Loucy (cell line): ENCODE results near the gene TMEM235.

Experiments
- H2AFZ ChIP-seq: fragments of 200-600 bp; sonication (generic); 2 replicates; pipeline ENCODE4 v1.6.0; 2016; ENCODE audit warnings: antibody characterized with exemption, mild to moderate bottlenecking, low read length, moderate library complexity
- H3F3A ChIP-seq: fragments of 200-600 bp; 2 replicates; pipeline ENCODE4 v1.6.0; 2016; ENCODE audit warnings: antibody characterized with exemption, low read depth, mild to moderate bottlenecking
- H3K27me3 ChIP-seq: fragments of 200-600 bp; sonication (generic); 2 replicates; pipeline ENCODE4 v1.6.1; 2014; ENCODE audit warnings: low read length, mild to moderate bottlenecking; ENCODE audit not compliant: insufficient read depth, poor library complexity, severe bottlenecking
- H3K36me3 ChIP-seq: fragments of 200-600 bp; sonication (generic); 2 replicates; pipeline ENCODE4 v1.6.1; 2016; ENCODE audit warnings: low read length; ENCODE audit not compliant: insufficient read depth
- H3K4me1 ChIP-seq: fragments of 200-600 bp; sonication (generic); 2 replicates; pipeline ENCODE4 v1.5.1; 2014; ENCODE audit warnings: low read length, mild to moderate bottlenecking; ENCODE audit not compliant: insufficient read depth, poor library complexity, severe bottlenecking
- H3K4me2 ChIP-seq: fragments of 200-600 bp; sonication (generic); 2 replicates; pipeline ENCODE4 v1.6.0; 2014; ENCODE audit warnings: antibody characterized with exemption, low read length, low read depth, mild to moderate bottlenecking; ENCODE audit not compliant: poor library complexity, severe bottlenecking
- H3K4me3 ChIP-seq: fragments of 200-600 bp; sonication (generic); 2 replicates; pipeline ENCODE4 v1.5.1; 2014; ENCODE audit warnings: low read length, mild to moderate bottlenecking, mixed read lengths; ENCODE audit not compliant: poor library complexity, severe bottlenecking
- H3K79me2 ChIP-seq: fragments of 200-600 bp; sonication (generic); 2 replicates; pipeline ENCODE4 v1.6.1; 2014; ENCODE audit warnings: low read length; ENCODE audit not compliant: insufficient read depth
- H3K9ac ChIP-seq: fragments of 200-600 bp; sonication (generic); 2 replicates; pipeline ENCODE4 v1.6.0; 2014; ENCODE audit warnings: mild to moderate bottlenecking, low read depth, low read length, moderate library complexity; ENCODE audit not compliant: poor library complexity, severe bottlenecking
- H3K9me2 ChIP-seq: fragments of 200-600 bp; sonication (generic); replicated peaks from 2 replicates; pipeline ENCODE4 v1.6.1; 2016; ENCODE audit warnings: low read depth, low read length, mixed read lengths
- H3K9me3 ChIP-seq: fragments of 200-600 bp; sonication (generic); 2 replicates; pipeline ENCODE4 v1.6.1; 2014; ENCODE audit warnings: mild to moderate bottlenecking, antibody characterized with exemption, low read length, low read depth; ENCODE audit not compliant: insufficient read depth
- H4K20me1 ChIP-seq: fragments of 200-600 bp; sonication (generic); 2 replicates; pipeline ENCODE4 v1.6.0; 2014; ENCODE audit warnings: antibody characterized with exemption, low read length, mild to moderate bottlenecking; ENCODE audit not compliant: insufficient read depth, poor library complexity, severe bottlenecking
- EZH2phosphoT487 ChIP-seq: fragments of 200-600 bp; IDR thresholded peaks from 2 replicates; pipeline ENCODE4 v1.6.1; 2018; ENCODE audit warnings: antibody characterized with exemption, mild to moderate bottlenecking, moderate library complexity, borderline replicate concordance
- TF ChIP-seq, protein P1 (sequence below): fragments of 200-600 bp; sonication (generic); conservative IDR thresholded peaks from 2 replicates; pipeline ENCODE4 v1.5.1; 2014; ENCODE audit warnings: mild to moderate bottlenecking, antibody characterized with exemption, low read length

Gene TMEM235

DNA sequence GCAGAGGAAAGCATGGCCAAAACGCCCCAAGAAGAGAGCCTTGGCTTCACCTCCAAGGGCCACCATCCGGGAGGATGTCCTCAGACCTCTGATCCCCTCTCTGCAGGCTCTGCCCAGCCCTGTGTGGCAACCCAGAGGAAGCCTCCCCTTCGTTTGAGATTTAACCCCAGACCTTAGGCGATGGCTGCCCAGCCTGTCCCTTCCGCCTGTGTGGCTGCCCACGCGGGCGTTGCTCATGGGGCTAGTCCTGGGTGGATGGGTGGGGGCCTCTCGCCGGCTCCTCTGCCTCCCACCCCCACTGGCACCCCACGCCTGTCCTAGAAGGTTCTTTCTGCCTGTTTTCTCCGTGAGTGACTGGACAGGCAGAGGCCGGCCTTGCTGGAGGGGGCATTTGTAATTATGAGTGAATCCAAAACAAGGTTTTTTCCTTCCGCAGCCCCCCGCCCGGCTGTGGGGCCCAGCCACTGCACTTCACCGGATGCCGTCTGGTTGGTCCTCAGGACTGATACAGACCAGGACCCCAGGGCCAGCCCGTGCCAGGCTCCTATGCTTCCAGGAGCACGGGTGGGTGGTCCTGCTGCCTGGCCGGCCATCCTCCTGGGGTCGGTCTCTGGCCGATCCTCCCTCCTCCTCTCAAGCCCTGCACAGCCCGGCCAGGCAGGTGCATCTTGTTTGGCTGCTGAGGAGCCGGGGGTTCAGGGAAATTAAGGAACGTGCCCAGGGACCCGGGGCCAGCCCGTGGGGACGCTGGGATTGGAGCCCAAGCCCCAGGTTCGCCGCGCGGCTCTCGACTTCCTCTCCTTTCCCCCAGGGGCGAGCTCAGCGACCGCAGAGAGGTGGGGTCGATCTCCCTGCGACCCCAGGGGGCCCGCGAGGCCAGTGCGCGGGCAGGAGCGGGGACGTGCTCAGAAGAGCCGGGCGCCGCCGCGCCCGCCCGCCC lies at the start of gene TMEM235:
TSS of gene TMEM235 (plus strand) at position 636 of the 940 bp plus-strand sequence. CDS start 393 bp downstream, outside the sequence.
- Histone ChIP-seq H3K4me2 (no peak within 1 kb of the TSS), H3K4me1 (no peaks in the 10 kb centered on the region)
- TF ChIP-seq, protein P1, sequence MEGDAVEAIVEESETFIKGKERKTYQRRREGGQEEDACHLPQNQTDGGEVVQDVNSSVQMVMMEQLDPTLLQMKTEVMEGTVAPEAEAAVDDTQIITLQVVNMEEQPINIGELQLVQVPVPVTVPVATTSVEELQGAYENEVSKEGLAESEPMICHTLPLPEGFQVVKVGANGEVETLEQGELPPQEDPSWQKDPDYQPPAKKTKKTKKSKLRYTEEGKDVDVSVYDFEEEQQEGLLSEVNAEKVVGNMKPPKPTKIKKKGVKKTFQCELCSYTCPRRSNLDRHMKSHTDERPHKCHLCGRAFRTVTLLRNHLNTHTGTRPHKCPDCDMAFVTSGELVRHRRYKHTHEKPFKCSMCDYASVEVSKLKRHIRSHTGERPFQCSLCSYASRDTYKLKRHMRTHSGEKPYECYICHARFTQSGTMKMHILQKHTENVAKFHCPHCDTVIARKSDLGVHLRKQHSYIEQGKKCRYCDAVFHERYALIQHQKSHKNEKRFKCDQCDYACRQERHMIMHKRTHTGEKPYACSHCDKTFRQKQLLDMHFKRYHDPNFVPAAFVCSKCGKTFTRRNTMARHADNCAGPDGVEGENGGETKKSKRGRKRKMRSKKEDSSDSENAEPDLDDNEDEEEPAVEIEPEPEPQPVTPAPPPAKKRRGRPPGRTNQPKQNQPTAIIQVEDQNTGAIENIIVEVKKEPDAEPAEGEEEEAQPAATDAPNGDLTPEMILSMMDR = no peak
- no peak for TF ChIP-seq EZH2phosphoT487

DNA sequence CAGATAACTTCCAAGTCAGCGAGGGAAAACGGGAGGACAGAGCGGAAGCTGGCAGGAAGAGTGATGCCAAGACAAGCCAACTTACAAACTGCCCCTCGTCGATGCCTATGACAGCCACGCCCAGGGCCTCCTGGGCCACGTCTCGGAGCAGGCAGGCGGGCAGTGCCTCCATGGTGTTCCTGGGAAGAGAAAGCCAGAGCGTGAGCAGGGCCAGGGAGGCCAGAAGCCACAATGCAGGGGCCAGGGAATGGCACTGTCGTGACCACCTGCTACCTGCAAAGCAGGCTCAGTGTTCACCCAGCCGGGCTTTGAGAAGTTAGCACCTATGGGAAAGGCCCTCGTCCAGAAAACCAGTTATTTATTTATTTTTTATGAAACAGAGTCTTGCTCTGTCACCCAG lies 48.9 kb upstream of the TMEM235 start:
- Histone ChIP-seq H3K4me2 (no peak overlapping the region), H3K79me2 (peaks cover 35% of the 10 kb centered on the region), H3K9ac (no peak overlapping the region), H3K36me3 (peaks cover 27% of the 10 kb centered on the region; the same call in 1 of the 2 replicates), H4K20me1 (peaks cover 6% of the 10 kb centered on the region), H3K4me3 (no peak overlapping the region), H2AFZ (no peak overlapping the region), H3F3A (no peaks in the 10 kb centered on the region), H3K9me2 (no peaks in the 10 kb centered on the region), H3K27me3 (no peaks in the 10 kb centered on the region), H3K9me3 (no peaks in the 10 kb centered on the region), H3K4me1 (peaks cover 24% of the 10 kb centered on the region)
- no peak for TF ChIP-seq EZH2phosphoT487
- TF ChIP-seq, protein P1 = no peak

More for the DNA sequence above, at the start of gene TMEM235:
- Histone ChIP-seq H3K36me3 (no peaks in the 10 kb centered on the region), H3K4me3 (no peak within 1 kb of the TSS), H2AFZ (no peak within 1 kb of the TSS), H3K9me2 (no peaks in the 10 kb centered on the region), H3K9ac (no peak within 1 kb of the TSS), H3K27me3 (no peaks in the 10 kb centered on the region), H3F3A (no peaks in the 10 kb centered on the region), H3K79me2 (no peaks in the 10 kb centered on the region), H3K9me3 (no peaks in the 10 kb centered on the region), H4K20me1 (no peaks in the 10 kb centered on the region)

DNA sequence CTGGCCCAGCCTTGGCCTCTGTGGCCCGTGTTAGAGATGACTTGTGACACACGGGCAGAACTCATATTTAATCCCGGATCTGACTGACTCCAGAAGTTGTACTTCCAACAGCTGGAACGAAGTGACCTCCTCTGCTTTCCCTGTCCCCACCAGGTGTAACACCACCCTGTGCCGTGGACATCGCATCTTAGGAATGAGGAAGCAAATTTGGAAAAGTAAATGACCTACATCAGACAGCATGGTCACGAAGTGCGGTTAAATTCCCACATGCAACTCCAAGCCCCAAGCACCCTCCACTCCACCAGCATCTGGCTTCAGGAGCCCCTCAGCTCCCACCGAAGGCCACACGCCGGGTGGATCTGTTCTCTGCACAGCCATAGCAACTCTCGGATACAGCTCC lies 47.5 kb upstream of the TMEM235 start:
- Histone ChIP-seq H4K20me1 (peaks cover 6% of the 10 kb centered on the region), H3K9me3 (no peaks in the 10 kb centered on the region), H3K79me2 (peaks cover 49% of the 10 kb centered on the region), H3K27me3 (no peaks in the 10 kb centered on the region), H3K36me3 (peaks cover 19% of the 10 kb centered on the region; the same call in 1 of the 2 replicates), H3K9ac (no peak overlapping the region), H3F3A (no peaks in the 10 kb centered on the region), H3K4me2 (peak overlapping the region; percentile 75), H3K9me2 (no peaks in the 10 kb centered on the region), H3K4me1 (peaks cover 29% of the 10 kb centered on the region), H2AFZ (no peak overlapping the region), H3K4me3 (peak overlapping the region; percentile 11)
- TF ChIP-seq, protein P1 = no peak
- TF ChIP-seq EZH2phosphoT487 = no peak
